HG02642 (cell line): Measurements from ENCODE around the gene TTYH1.
"Not testable (repeated sequence)": the region's sequence is repeated elsewhere in the genome, so short reads cannot be mapped to it uniquely, and the experiment has no call there.

ENCODE experiments used
- ATAC-seq: cut with Tn5 transposase; IDR thresholded peaks from one replicate; pipeline ENCODE4 v1.9.1; 2021; ENCODE audit warnings: mild to moderate bottlenecking; ENCODE audit not compliant: unreplicated experiment, poor library complexity

TTYH1 gene

GRCh38 chr19:54436031-54436523 lies 20.8 kb downstream of the TTYH1 start:
- ATAC-seq, result no peak

DNA sequence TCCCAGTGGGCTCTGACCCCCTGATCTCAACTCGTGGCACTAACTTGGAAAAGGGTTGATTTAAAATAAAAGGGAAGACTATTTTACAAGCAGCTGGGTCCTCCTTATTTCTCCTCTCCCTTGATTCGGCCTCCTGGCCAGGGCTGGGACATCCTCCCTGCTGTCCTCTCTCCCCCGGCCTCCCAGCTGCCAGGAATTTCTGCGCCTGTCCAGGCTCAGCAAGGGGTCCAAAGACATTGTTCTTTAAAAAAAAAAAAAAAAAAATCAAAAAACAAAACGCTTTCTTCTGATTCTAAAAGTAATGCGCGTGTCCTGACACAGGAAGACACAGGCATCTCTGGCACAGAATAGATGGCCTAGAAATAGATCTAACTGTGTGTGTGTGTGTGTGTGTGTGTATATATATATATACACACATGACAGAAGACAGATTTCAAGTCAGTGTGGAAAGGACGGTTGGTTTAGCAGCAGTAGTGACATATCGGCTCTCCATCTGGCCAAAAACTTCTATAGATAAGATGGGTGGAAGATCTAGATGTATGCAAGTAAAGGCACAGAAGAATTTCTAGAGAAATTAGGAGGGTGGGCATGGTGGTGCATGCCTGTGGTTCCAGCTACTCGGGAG lies 21.5 kb downstream of the TTYH1 start:
- no peak for ATAC-seq

GRCh38 chr19:54439174-54439851 lies 24.0 kb downstream of the TTYH1 start:
- no peak for ATAC-seq

DNA sequence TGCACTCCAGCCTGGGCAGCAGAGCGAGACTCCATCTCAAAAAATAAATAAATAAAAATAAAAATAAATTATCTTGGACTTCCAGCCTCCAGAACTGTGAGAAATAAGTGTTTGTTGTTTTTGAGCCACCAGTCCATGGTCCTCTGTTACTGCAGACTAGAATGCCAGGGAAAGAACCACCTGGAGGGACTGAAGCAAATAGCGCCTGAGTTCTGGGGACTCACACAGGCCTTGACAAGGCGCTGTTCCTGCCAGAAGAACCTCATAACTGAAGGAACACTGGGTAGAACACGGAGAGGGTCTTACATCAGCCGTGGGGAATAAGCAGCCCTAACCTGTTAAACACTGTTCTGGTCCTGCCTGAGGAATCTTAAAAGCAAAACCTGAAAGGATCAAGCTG lies 25.4 kb downstream of the TTYH1 start:
- no peak for ATAC-seq

GRCh38 chr19:54444737-54445136 lies 29.5 kb downstream of the TTYH1 start:
- no peak for ATAC-seq

DNA sequence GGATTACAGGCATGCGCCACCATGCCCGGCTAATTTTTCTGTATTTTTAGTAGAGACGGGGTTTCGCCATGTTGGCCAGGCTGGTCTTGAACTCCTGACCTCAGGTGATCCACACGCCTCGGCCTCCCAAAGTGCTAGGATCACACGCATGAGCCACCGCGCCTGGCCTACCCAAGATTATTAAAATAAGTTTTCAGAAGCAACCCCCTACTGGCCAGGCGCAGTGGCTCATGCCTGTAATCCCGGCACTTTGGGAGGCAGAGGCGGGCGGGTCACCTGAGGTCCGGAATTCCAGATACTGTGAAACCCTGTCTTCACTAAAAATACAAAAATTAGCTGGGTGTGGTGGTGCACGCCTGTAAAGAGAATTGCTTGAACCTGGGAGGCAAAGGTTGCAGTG lies 31.1 kb downstream of the TTYH1 start:
- not testable (repeated sequence) for ATAC-seq

DNA sequence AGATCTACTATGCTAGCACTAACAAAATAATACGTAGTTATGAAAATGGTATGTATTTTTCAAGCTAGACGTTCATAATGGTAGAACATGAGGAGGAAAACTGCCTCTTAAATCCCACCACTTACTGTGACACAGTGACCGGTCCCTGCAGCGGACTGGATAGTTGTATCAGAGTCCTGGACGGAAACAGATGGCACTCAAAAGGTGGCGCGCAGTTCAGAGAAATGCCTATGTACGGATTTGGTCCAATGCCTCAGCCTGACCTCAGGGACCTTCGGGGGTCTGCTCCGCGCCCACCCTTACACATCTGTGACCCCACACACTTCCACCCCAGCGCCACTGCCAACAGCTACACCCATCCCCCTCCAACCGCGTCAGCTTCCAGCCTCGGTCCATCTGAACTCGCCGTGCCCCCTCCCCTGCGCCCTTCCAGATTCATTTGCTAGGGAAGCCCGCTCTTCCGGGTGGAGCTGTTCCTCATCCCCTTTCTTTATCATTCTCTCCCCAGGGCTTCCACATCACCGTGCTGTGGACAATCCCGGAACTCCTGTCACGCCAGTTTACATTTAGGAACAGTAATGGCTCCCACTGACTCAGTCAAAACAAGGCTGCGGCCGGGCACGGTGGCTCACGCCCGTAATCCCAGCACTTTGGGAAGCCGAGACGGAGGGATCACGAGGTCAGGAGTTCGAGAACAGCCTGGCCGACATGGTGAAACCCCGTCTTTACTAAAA lies 32.9 kb downstream of the TTYH1 start:
- ATAC-seq, result peak; percentile 15

DNA sequence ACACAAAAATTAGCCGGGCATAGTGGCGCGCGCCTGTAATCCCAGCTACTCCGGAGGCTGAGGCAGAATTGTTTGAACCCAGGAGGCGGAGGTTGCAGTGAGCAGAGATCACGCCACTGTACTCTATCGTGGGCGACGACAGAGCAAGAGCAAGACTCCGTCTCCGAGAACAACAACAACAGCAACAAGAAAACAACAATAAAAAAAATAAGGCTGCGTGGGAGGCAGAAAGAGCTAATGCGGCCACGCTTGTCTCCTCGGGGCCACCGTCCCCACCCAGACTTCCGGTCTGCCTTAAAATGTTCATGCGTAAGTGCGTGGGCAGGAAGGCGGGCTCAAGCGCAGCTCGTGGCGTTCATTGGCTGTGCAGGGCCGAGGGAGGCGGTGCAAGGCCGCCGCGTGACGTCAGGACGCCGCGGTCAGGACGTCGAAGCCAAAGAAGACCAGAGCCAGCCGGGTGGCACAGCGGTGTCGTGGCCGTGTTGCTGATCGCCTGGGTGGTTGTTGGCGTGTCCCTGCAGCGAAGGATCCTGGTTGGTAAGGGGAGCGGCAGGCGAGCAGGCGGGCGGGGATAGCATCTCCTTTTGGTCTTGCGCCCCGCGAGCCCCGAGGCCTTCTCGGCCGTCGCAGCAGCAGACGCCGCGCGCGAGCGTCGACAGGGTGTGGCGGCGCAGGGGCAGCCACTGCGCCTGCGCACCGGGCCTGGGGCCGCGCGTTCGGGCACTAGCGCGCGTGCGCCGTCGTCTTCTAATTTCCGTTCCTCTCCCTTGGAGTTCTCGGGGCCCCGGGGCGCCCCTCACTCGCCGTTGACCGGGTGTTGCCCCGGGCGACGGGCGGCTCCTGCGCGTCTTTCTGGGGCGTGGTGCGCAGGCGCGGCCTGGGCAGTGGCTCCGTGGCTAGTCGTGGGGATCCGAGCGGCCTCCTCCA lies 33.8 kb downstream of the TTYH1 start, which contains the start of gene LENG8:
Gene LENG8 (plus strand): TSS at position 426 of the 927 bp plus-strand sequence. CDS start 2,146 bp downstream, outside the sequence.
- ATAC-seq, result peak; percentile 90

GRCh38 chr19:54449701-54450069 lies 34.4 kb downstream of the TTYH1 start:
- ATAC-seq, result no peak

DNA sequence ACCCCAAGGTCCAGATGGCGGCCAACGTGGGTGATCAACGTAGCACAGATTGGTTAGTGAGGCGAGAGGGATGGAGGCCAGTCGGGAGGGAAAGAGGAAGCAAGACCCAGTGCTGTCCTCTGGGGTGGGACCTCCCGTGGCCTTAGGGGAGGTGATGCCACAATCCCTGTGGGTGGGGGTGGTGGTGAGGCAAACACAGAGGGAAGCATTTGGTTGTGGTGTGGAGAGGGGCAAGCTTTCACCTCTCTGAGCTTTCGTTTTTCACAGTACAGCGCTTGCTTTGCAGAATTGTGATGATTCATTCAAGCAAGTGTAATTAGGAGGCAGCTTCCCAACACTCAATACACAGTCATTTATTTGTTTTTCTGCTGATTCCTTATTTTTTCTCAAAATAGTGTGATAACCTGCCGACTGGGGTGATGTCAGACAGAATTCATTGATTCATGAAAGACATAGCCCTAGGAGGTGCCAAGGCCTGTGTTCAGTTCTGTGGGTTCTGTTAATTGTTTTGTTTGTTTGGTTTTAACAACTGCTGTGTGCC lies 36.1 kb downstream of the TTYH1 start:
- ATAC-seq, result no peak

DNA sequence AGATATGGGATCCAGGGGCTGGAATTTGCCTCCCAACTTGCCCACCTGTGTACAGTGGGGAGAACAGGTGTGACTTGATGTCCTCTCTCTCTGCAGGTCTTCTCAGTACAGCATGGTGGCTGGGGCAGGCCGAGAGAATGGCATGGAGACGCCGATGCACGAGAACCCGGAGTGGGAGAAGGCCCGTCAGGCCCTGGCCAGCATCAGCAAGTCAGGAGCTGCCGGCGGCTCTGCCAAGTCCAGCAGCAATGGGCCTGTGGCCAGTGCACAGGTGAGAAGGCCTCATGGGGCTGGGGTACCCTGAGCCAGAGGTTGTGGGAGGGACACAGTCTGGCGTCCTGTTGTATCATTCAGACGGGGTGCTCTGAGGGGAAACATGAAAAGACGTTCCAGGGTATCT lies 36.7 kb downstream of the TTYH1 start:
- no peak for ATAC-seq

- no peak for ATAC-seq
Observed at GRCh38 chr19:54452626-54453025, 37.4 kb downstream of the TTYH1 start.

- ATAC-seq, result no peak
Observed at GRCh38 chr19:54453921-54454780, 38.9 kb downstream of the TTYH1 start.

DNA sequence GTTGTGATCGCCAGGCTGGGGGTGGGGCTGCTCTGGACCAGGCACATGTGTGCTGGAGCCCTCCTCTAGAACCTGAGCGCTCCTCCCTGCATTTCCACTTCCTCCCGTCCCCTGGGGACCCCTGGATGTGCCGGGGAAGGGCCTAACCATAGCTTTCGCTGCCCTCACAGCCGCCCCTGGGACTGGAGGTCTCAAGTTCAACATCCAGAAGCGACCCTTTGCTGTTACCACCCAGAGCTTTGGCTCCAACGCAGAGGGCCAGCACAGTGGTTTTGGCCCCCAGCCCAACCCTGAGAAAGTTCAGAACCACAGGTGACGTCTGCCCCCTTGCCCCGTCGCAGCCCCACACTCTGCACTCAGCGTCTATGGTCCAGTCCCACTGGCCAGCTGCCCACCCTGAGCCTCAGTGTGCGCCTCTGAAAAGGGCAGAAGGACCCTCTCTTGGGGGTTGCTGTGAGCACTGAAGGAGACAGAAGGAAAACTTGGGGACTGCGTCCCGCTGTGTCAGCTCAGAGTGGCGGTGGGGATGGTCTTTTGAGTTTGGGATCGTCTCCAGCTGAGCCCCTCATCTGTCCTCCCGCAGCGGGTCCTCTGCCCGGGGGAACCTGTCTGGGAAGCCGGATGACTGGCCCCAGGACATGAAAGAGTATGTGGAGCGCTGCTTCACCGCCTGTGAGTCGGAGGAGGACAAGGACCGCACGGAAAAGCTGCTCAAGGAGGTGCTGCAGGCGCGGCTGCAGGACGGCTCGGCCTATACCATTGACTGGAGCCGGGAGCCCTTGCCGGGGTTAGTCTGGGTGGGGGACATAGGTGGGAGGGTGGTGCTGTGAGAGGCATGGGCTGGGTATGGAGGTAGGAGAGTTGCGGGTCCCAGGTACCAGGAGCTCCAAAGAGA lies 39.8 kb downstream of the TTYH1 start:
- ATAC-seq, result no peak

DNA sequence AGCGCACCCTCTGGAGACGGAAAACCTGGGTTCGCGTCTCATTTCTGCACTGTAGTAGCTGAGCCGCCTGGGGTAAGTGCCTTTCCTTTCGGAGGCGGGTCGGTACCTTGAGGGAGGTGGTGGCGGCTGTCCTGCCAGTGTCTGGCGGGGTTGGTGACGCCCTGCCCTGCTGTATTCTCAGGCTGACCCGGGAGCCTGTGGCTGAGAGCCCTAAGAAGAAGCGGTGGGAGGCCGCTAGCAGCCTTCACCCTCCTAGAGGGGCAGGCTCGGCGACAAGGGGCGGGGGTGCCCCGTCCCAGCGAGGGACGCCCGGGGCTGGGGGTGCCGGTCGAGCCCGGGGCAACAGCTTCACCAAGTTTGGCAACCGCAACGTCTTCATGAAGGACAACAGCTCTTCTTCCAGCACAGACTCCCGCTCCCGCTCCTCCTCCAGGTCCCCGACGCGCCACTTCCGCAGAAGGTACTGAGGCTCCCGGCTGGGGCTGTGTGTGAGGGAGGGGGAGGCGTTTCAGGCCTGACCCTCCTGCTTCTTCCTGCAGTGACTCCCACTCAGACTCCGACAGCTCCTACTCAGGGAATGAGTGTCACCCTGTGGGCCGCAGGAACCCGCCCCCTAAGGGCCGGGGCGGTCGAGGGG lies 40.6 kb downstream of the TTYH1 start:
- no peak for ATAC-seq

- no peak for ATAC-seq
Observed at GRCh38 chr19:54456423-54457373, 41.4 kb downstream of the TTYH1 start.
